HG03439 (cell line): Measurements from ENCODE around the gene TCEAL1.
"Not testable (repeated sequence)": the region's sequence is repeated elsewhere in the genome, so short reads cannot be mapped to it uniquely, and the experiment has no call there.

ENCODE experiments used
- ATAC-seq: cut with Tn5 transposase; IDR thresholded peaks from one replicate; pipeline ENCODE4 v1.9.1; 2021; ENCODE audit warnings: mild to moderate bottlenecking, moderate library complexity; ENCODE audit not compliant: unreplicated experiment

TCEAL1 gene

DNA sequence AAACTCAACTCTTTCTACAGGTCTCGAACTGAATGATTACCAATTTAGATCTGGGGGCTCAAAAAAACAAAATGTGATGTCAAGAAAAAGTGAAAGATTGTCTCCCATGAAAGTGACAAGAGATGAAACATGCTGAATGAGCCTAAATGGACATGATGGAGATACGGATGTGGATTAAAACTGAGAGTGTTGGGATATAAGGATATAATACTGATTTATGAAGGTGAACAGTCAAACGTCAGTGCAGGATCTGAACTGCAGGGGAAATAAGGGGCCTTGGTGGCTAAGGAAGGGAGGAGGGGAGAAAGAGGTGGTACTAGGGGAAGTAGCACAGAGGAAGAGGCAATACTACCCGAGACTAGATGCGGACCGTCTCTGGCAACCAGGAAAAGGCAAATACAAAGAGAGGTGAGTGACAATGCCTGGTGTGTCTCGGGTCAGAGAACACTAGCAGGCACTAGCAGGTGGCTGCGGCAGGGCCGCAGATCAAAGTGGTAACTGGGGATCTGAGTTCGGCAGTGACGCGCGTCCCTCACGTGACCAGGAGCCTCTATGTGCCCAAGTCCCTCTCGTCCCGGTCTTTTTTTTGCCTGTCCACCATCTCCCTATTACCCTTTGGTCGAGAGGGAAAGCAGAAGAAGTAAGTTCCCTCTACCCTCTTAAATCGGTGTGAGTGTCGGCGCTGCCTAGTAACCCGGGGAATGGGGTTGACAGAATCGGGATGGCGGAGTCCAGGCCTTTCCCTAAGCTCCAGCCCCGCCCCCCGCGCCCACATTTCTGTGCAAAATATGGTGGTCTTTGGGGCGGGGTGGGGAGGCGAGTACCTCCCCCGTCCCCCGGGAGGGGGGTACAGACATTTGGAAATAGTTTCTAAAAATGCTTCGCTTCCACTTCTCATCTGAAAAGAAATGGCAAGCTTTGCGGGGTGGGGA is at the start of gene TCEAL1:
TSS of gene TCEAL1 (plus strand) at position 590 of the 932 bp plus-strand sequence. CDS start 942 bp downstream, outside the sequence.
- peak; percentile 66 for ATAC-seq

GRCh38 chrX:103584596-103584995 is 44.2 kb upstream of the TCEAL1 start:
- ATAC-seq, result no peak

- ATAC-seq, result no peak
Observed at GRCh38 chrX:103585411-103586313, 43.1 kb upstream of the TCEAL1 start, which contains the start of gene TCEAL4. Gene TCEAL4, plus strand, starts transcription at chrX:103585515. Its CDS starts 1,161 bp downstream, at chrX:103586676.

GRCh38 chrX:103586314-103586646 is 42.5 kb upstream of the TCEAL1 start:
- ATAC-seq, result no peak

DNA sequence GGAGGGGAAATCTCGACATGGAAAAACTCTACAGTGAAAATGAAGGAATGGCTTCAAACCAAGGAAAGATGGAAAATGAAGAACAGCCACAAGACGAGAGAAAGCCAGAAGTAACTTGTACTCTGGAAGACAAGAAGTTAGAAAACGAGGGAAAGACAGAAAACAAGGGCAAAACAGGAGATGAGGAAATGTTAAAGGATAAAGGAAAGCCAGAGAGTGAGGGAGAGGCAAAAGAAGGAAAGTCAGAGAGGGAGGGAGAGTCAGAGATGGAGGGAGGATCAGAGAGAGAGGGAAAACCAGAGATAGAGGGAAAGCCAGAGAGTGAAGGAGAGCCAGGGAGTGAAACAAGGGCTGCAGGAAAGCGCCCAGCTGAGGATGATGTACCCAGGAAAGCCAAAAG is 42.1 kb upstream of the TCEAL1 start:
- no peak for ATAC-seq

DNA sequence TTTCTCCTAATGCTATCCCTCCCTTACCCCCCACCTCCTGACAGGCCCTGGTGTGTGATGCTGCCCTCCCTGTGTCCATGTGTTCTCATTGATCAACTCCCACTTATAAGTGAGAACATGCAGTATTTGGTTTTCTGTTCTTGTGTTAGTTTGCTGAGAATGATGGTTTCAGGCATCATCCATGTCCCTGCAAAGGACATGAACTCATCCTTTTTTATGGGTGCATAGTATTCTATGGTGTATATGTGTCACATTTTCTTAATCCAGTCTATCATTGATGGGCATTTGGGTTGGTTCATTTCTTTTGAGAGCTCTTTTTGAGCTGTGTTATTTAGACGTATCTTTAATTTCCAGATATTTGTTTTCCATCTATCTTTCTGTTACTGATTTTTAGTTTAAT is 36.5 kb upstream of the TCEAL1 start:
- ATAC-seq, result not testable (repeated sequence)

- ATAC-seq, result not testable (repeated sequence)
Observed at GRCh38 chrX:103595202-103595601, 33.6 kb upstream of the TCEAL1 start.

- peak; percentile 80 for ATAC-seq
Observed at GRCh38 chrX:103607364-103608305, 21.1 kb upstream of the TCEAL1 start, which contains the start of gene TCEAL3. Gene TCEAL3, plus strand, starts transcription at chrX:103607963. Its CDS starts 1,102 bp downstream, at chrX:103609065.

- ATAC-seq, result peak; percentile 13
Observed at GRCh38 chrX:103608306-103608963, 20.3 kb upstream of the TCEAL1 start.

GRCh38 chrX:103610282-103610681 is 18.5 kb upstream of the TCEAL1 start:
- ATAC-seq, result no peak

- no peak for ATAC-seq
Observed at GRCh38 chrX:103613362-103613890, 15.3 kb upstream of the TCEAL1 start.

- ATAC-seq, result no peak
Observed at GRCh38 chrX:103614999-103615398, 13.8 kb upstream of the TCEAL1 start.

DNA sequence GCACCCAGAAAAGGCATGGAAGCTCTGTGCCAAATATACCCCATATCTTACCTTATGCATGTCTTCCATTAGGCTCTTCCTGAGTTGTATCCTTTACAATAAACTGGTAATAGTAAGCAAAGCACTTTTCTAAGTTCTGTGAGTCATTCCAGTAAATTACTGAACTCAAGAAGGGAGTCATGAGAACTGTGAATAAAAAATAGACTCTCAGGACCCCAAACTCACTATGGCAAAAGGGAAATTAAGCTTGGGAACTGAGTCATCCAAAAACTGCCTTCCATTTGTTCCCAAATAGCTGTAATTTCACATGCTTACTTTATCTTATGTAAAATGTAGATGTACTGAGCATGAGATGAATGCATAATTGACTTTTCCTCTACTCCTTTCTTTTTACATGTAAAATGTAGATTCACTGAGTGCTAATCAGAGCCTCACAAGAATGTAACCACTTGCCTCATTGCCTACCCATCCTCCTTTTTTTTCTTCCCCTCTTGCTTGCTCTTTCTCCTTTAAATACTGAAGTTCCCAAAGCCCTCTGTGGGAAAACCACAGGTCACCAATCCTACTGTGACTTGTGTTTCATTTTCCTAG is 12.9 kb upstream of the TCEAL1 start:
- no peak for ATAC-seq

DNA sequence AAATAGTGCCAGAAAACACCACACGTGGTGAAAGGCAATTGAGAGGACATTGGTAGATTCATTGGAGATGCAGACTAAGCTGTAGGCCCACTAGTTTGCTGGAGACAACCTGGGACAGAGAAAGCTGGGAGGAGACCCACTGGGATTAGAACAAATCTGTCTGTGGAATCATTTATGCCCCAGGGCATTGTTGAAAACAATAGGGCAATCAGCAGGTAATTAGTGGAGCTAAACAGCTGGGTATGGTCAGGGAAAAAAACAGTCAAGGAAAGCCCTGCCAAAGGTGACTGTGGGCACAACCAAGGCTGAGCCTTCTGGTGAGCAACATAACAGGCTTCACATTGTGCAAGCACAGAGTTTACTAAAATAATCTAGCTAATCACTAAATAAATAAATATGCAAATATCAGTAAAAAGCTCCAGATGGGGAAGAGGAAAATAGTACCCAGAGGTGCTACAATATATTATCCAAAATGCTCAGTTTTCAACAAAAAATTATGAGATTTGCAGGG is 12.0 kb upstream of the TCEAL1 start:
- ATAC-seq, result no peak

GRCh38 chrX:103624111-103624510 is 4.7 kb upstream of the TCEAL1 start:
- no peak for ATAC-seq

GRCh38 chrX:103626855-103627254 is 1.9 kb upstream of the TCEAL1 start:
- ATAC-seq, result no peak

DNA sequence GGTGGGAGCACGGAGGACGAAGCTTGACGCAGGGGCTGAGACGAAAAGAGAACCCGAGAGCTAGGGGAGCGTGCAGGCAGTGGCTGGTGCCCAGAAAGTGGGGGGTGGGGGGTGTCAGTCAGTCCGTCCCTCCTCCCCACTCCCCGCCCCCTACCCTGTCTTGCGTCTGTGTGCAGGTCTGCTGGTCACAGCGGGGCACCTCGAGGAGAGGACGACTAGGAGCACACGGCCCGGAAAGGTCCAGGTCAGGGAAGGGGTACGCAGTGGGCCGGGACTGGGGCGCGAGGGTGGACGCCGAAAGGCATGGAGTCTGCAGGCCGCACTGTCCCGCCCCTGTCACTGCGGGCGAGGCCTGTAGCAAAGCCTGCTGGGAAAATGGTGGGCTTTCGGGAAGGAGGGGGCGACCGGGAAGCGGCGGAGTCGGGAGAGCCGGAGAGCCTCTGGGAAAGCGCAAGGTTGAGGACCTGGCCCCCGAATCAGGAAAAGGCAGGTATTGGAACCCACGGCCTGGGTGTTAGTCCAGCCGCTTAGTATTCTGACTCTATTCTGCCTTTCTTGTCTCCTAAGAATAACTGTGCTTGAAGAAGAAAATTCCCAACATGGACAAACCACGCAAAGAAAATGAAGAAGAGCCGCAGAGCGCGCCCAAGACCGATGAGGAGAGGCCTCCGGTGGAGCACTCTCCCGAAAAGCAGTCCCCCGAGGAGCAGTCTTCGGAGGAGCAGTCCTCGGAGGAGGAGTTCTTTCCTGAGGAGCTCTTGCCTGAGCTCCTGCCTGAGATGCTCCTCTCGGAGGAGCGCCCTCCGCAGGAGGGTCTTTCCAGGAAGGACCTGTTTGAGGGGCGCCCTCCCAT is 769 bp downstream of the TCEAL1 start:
- ATAC-seq, result peak; percentile 46

DNA sequence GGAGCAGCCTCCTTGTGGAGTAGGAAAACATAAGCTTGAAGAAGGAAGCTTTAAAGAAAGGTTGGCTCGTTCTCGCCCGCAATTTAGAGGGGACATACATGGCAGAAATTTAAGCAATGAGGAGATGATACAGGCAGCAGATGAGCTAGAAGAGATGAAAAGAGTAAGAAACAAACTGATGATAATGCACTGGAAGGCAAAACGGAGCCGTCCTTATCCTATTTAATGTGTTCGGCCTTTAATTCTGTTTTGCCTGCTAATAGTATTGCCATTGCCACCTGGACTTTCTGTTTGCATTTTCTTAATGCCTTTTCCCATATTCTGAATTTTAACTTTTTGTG is 1.4 kb downstream of the TCEAL1 start:
- no peak for ATAC-seq
